Testis (tissue), 3 donors: Measurements from ENCODE around the gene MRGPRX2. TPM values are rescaled to one million over a fixed set of nuclear protein-coding genes. Genes with fewer than 3 reads are reported as not detected.

Experiments used
- DNase-seq: peaks from one replicate; pipeline ENCODE4 v3.0.0-alpha.2; 2019
- H3K27ac ChIP-seq, 2 donors: fragments of 200-600 bp; sonication (generic); one replicate each; pipeline ENCODE4 v1.5.1; 2019
- H3K27me3 ChIP-seq: fragments of 200-600 bp; sonication (generic); one replicate; pipeline ENCODE4 v1.5.1; 2019
- H3K36me3 ChIP-seq: fragments of 200-600 bp; sonication (generic); one replicate; pipeline ENCODE4 v1.5.1; 2017; ENCODE audit warnings: low read depth; ENCODE audit errors: missing control alignments
- H3K4me1 ChIP-seq: fragments of 200-600 bp; sonication (generic); one replicate; pipeline ENCODE4 v1.5.1; 2019
- H3K4me3 ChIP-seq, 2 donors: fragments of 200-600 bp; sonication (generic); one replicate each; pipeline ENCODE4 v1.5.1; 2017 to 2019
- H3K9me3 ChIP-seq: fragments of 200-600 bp; sonication (generic); one replicate; pipeline ENCODE4 v1.5.1; 2017
- POLR2A ChIP-seq: fragments of 450-650 bp; IDR thresholded peaks from one replicate; pipeline ENCODE4 v1.6.1; 2017; ENCODE audit warnings: antibody characterized with exemption, mild to moderate bottlenecking, moderate library complexity
- WGBS, 2 donors: methylation state at CpG; one replicate each; pipeline ENCODE4 v1.1.5; 2018; 5-methylcytosine and 5-hydroxymethylcytosine counted together
- intact Hi-C: fragments of 100-400 bp; cut with DNase I; formaldehyde crosslinking; loops from one replicate; pipeline ENCODE4 v1.15.1; 2023; ENCODE audit warnings: low total_unique reads
- polyA plus RNA-seq: library from polyadenylated mRNA; stranded (reverse); fragments of 350-450 nt; fragmentation: Illumina TruSeq; extraction: RNeasy Lipid Tissue Mini Kit (QIAGEN cat#74804); gene quantifications from one replicate; pipeline ENCODE4 v1.2.3, GENCODE V29; 2014; ENCODE audit warnings: low read depth, low replicate concordance; ENCODE audit not compliant: insufficient read depth
- total RNA-seq, 2 donors: library from RNA; depleted of rRNA; stranded (reverse); fragments of >200 nt; gene quantifications; one replicate each; pipeline ENCODE4 v1.2.3, GENCODE V29; 2016
- TF ChIP-seq, protein P1 (sequence below), 3 experiments: fragments of 450-650 bp in 2 of 3; fragments of 200-600 bp in 1 of 3; sonication (generic) in 1 of 3; IDR thresholded peaks; one replicate each; pipeline ENCODE4 v1.5.1; 2016 to 2019; ENCODE audit warnings: antibody characterized with exemption in 3 of 3, mild to moderate bottlenecking in 2 of 3, moderate library complexity in 1 of 3

MRGPRX2 gene
- total and polyA plus RNA-seq, 3 donors from 2014 or later, result 0.50 TPM; not detected in 2

DNA sequence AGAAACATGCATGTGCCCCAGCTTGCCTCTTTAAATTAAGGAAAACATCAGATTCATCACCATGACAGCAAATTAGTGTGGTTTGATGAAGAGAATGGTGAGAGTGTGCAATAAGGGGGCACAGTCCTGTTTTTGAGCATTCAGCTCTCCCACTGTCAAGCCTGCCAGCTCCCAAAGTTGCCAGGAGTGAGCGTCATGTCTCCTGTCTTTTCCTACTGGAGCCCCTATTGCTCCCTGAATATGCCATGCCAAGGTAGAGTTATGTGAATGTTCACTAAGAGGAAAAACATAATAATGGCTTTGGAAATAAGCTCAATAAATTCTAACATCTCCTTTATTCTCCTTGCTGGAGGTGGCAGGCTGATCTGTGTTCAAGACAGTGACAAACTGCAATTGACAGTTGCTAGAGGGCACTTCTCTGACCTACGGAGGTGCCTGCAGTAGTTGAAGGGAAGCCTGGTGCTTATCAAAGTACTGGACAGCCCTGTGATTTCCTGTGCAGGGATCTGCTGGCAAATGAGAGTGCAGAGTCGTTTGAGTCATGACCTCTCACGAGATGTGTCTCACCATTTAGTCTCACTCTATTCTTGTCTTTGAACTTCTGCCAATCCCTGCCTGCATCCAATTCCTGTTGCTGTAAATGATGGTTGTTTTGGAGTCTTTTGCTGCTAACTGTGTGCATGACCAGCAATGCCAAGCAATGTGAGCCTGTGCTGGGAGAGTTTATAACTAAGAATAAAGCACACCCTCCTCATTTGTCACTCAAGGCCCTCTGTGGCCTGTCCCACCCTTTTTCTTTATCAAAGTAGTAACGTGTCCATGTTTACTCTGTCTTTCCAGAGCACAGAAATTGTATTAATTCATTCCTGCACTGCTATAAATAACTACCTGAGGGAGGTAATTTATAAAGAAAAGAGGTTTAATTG lies 34.8 kb downstream of the MRGPRX2 start:
- H3K4me1 ChIP-seq, result no peaks in the 10 kb centered on the region
- no peaks in the 10 kb centered on the region for H3K27me3 ChIP-seq
- 30 to 45% methylated on average over 5 of the region's 5 CpGs for WGBS, 2 donors
- TF ChIP-seq POLR2A, result no peak
- TF ChIP-seq, protein P1, sequence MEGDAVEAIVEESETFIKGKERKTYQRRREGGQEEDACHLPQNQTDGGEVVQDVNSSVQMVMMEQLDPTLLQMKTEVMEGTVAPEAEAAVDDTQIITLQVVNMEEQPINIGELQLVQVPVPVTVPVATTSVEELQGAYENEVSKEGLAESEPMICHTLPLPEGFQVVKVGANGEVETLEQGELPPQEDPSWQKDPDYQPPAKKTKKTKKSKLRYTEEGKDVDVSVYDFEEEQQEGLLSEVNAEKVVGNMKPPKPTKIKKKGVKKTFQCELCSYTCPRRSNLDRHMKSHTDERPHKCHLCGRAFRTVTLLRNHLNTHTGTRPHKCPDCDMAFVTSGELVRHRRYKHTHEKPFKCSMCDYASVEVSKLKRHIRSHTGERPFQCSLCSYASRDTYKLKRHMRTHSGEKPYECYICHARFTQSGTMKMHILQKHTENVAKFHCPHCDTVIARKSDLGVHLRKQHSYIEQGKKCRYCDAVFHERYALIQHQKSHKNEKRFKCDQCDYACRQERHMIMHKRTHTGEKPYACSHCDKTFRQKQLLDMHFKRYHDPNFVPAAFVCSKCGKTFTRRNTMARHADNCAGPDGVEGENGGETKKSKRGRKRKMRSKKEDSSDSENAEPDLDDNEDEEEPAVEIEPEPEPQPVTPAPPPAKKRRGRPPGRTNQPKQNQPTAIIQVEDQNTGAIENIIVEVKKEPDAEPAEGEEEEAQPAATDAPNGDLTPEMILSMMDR (IDR thresholded peaks at IDR 0.05), result no peak
- H3K4me3 ChIP-seq, result no peak overlapping the region
- intact Hi-C loops, result no loop called here
- H3K9me3 ChIP-seq, result no peaks in the 10 kb centered on the region
- no peaks in the 10 kb centered on the region for H3K36me3 ChIP-seq
- DNase-seq, result no peak
- no peak overlapping the region for H3K27ac ChIP-seq

DNA sequence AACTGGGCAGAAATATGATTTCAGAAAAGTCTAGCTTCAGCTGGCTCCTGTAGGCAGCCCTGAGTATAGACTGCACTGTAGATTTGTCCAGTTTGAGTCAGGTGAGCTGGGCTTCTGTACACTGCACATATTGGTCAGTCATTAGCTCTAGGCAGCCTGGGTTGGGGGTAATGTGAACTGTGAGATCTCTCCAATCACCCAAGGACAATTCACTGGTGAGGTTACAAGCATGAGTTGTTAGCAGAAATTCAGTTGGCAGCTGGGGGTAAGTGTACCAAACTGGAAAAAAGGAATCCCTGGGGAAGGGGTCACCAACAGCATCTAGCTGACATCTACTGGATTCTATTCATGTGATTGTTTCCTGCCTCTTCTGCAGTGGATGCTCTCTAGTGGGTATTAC lies 39.7 kb downstream of the MRGPRX2 start:
- H3K4me3 ChIP-seq, result no peak overlapping the region
- TF ChIP-seq, protein P1 (IDR thresholded peaks at IDR 0.05), result no peak
- no peak for TF ChIP-seq POLR2A
- no peaks in the 10 kb centered on the region for H3K9me3 ChIP-seq
- no peaks in the 10 kb centered on the region for H3K36me3 ChIP-seq
- intact Hi-C loops, result no loop called here
- no peak for DNase-seq
- no peaks in the 10 kb centered on the region for H3K27me3 ChIP-seq
- H3K4me1 ChIP-seq, result no peaks in the 10 kb centered on the region
- H3K27ac ChIP-seq, result no peak overlapping the region

DNA sequence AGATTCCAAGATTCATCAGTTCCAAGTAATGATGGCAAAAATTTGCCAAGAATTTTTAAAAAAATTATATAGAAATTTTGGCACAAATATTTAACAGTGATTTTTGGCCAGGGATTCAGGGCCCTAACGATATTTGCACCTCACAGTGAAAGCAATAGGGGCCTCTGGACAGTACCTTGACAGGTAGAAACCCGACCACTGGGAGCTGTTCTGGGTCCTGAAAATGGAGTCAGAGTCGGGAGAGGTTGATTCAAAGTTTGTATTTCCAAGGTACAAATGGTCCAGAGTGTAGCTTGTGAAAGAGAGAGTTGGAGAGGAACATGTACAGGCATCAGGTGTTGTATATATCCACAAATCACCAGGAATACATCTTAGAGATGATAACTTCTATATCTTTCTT lies 41.6 kb downstream of the MRGPRX2 start:
- H3K27ac ChIP-seq, result no peak overlapping the region
- no peaks in the 10 kb centered on the region for H3K9me3 ChIP-seq
- no peaks in the 10 kb centered on the region for H3K4me1 ChIP-seq
- H3K4me3 ChIP-seq, result no peak overlapping the region
- no peak for DNase-seq
- H3K36me3 ChIP-seq, result no peaks in the 10 kb centered on the region
- intact Hi-C loops, result no loop called here
- no peak for TF ChIP-seq POLR2A
- TF ChIP-seq, protein P1 (IDR thresholded peaks at IDR 0.05), result no peak
- 8 to 12% methylated on average over 3 of the region's 3 CpGs for WGBS, 2 donors
- H3K27me3 ChIP-seq, result no peaks in the 10 kb centered on the region

DNA sequence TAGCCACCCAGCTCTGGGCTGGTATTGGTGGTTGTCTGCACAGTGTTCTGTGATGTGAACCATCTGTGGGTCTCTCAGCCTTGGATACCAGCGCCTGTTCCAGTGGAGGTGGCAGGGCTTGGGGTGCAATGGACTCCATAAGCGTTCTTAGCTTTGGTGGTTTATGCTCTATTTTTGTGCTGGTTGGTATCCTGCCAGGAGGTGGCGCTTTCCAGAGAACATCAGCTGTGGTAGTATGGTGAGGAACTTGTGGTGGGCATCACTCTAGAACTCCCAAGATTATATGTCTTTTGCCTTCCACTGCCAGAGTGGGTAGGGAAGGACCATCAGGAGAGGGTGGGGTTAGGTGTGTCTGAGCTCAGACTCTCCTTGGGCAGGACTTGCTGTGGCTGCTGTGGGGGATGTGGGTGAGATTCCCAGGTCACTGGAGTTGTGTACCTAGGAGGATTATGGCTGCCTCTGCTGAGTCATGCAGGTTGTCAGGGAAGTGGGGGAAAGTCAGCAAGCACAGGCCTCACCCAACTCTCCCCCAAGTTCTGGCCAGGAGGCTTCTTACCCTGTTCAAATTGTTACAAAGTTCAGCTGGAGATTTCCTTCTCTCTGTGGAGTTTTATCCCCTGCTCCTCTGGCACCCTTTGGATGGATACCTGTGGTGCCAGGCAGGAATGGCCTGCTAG lies 47.2 kb downstream of the MRGPRX2 start:
- H3K27ac ChIP-seq, result no peak overlapping the region
- no peak overlapping the region for H3K4me3 ChIP-seq
- H3K27me3 ChIP-seq, result no peaks in the 10 kb centered on the region
- no peaks in the 10 kb centered on the region for H3K9me3 ChIP-seq
- no peak for DNase-seq
- 60 to 68% methylated on average over 1 to 3 of the region's 3 CpGs for WGBS, 2 donors
- no peaks in the 10 kb centered on the region for H3K4me1 ChIP-seq
- TF ChIP-seq POLR2A, result no peak
- TF ChIP-seq, protein P1 (IDR thresholded peaks at IDR 0.05), result no peak
- intact Hi-C loops, result no loop called here
- H3K36me3 ChIP-seq, result no peaks in the 10 kb centered on the region
